OCI-LY7 (cell line): ENCODE measurements around the gene SLC34A2. TPM values are rescaled to one million over a fixed set of nuclear protein-coding genes. Genes with fewer than 3 reads are reported as not detected.

ENCODE experiments used
- BruUV-seq: library from RNA; stranded (reverse); fragments of 400-500 nt; replicated peaks from 2 replicates; lab custom pipeline; 2021; lab: Mats Ljungman, UMichigan
- CTCF ChIA-PET: fragments of 300-600 bp; sonication (Branson Sonifier 250); formaldehyde crosslinking; loops from one replicate; lab custom pipeline; 2022; ENCODE audit warnings: antibody characterized with exemption; ENCODE audit not compliant: unreplicated experiment; lab: Charles Lee
- POLR2A ChIA-PET: fragments of 300-600 bp; sonication (Branson Sonifier 250); formaldehyde crosslinking; loops from one replicate; lab custom pipeline; 2022; ENCODE audit warnings: antibody characterized with exemption; lab: Charles Lee
- DNase-seq: peaks from one replicate; pipeline ENCODE4 v3.0.0-alpha.2; 2015; ENCODE audit warnings: low spot score
- H2AFZ ChIP-seq: fragments of 200-600 bp; sonication (generic), shearing (Covaris generic); 2 replicates; pipeline ENCODE4 v1.6.1; 2014; ENCODE audit warnings: mild to moderate bottlenecking, antibody characterized with exemption, low read length, moderate library complexity
- H3K27ac ChIP-seq: fragments of 200-600 bp; sonication (generic); 2 replicates; pipeline ENCODE4 v1.5.1; 2014; ENCODE audit warnings: mixed run types, low read depth, mild to moderate bottlenecking, moderate library complexity, low read length, inconsistent platforms; ENCODE audit not compliant: poor library complexity, severe bottlenecking
- H3K36me3 ChIP-seq: fragments of 200-600 bp; sonication (generic); 2 replicates; pipeline ENCODE4 v1.6.1; 2014; ENCODE audit warnings: mild to moderate bottlenecking, antibody characterized with exemption, low read length, moderate library complexity, mixed read lengths; ENCODE audit not compliant: insufficient read depth
- H3K4me1 ChIP-seq: fragments of 200-600 bp; sonication (generic); 2 replicates; pipeline ENCODE4 v1.5.1; 2014; ENCODE audit warnings: mild to moderate bottlenecking, low read length; ENCODE audit not compliant: insufficient read depth, poor library complexity, severe bottlenecking
- H3K4me2 ChIP-seq: fragments of 200-600 bp; sonication (generic); 2 replicates; pipeline ENCODE4 v1.6.1; 2014; ENCODE audit warnings: mild to moderate bottlenecking, low read length
- H3K4me3 ChIP-seq: fragments of 200-600 bp; sonication (generic); 2 replicates; pipeline ENCODE4 v1.5.1; 2014; ENCODE audit warnings: mild to moderate bottlenecking, low read depth, low read length; ENCODE audit not compliant: poor library complexity, severe bottlenecking
- H3K79me2 ChIP-seq: fragments of 200-600 bp; sonication (generic); 2 replicates; pipeline ENCODE4 v1.6.1; 2016; ENCODE audit warnings: low read depth, mild to moderate bottlenecking, low read length, moderate library complexity, mixed read lengths; ENCODE audit not compliant: insufficient read depth
- H3K9me2 ChIP-seq: fragments of 200-600 bp; sonication (generic); 2 replicates; pipeline ENCODE4 v1.6.1; 2016; ENCODE audit warnings: mild to moderate bottlenecking, low read length, mixed read lengths; ENCODE audit not compliant: insufficient read depth
- H3K9me3 ChIP-seq: fragments of 200-600 bp; sonication (generic); 2 replicates; pipeline ENCODE4 v1.6.1; 2014; ENCODE audit warnings: mild to moderate bottlenecking, mixed run types, low read length, mixed read lengths
- H4K20me1 ChIP-seq: fragments of 200-600 bp; sonication (generic); 2 replicates; pipeline ENCODE4 v1.6.1; 2014; ENCODE audit warnings: mild to moderate bottlenecking, antibody characterized with exemption, low read length, moderate library complexity, mixed read lengths; ENCODE audit not compliant: insufficient read depth
- CTCF ChIP-seq: fragments of 200-600 bp; sonication (generic); conservative IDR thresholded peaks from 2 replicates; pipeline ENCODE4 v1.5.1; 2014; ENCODE audit warnings: mild to moderate bottlenecking, antibody characterized with exemption, low read length, moderate library complexity, mixed read lengths
- EZH2phosphoT487 ChIP-seq: fragments of 200-600 bp; sonication (generic); IDR thresholded peaks from 2 replicates; pipeline ENCODE4 v1.6.1; 2018; ENCODE audit warnings: low read depth, borderline replicate concordance, mild to moderate bottlenecking, mixed run types, antibody characterized with exemption, low read length, moderate library complexity, mixed read lengths
- intact Hi-C: fragments of 100-400 bp; cut with micrococcal nuclease; formaldehyde crosslinking; loops from one replicate; pipeline ENCODE4 v1.10.0; 2022; ENCODE audit not compliant: unreplicated experiment
- small RNA-seq: library from RNA; depleted of rRNA; stranded (forward); fragments of <200 nt; gene quantifications from one replicate; pipeline ENCODE3, GENCODE V24; 2014
- total RNA-seq, 2 experiments: library from RNA; depleted of rRNA in 1 of 2; stranded (reverse); fragments of >200 nt in 1 of 2; shearing (Covaris generic) in 1 of 2; gene quantifications; 2 replicates each; pipeline ENCODE4 v1.2.3, GENCODE V29; 2014 to 2022

The SLC34A2 gene
- total RNA-seq, 2 experiments from 2014 or later = not detected

DNA sequence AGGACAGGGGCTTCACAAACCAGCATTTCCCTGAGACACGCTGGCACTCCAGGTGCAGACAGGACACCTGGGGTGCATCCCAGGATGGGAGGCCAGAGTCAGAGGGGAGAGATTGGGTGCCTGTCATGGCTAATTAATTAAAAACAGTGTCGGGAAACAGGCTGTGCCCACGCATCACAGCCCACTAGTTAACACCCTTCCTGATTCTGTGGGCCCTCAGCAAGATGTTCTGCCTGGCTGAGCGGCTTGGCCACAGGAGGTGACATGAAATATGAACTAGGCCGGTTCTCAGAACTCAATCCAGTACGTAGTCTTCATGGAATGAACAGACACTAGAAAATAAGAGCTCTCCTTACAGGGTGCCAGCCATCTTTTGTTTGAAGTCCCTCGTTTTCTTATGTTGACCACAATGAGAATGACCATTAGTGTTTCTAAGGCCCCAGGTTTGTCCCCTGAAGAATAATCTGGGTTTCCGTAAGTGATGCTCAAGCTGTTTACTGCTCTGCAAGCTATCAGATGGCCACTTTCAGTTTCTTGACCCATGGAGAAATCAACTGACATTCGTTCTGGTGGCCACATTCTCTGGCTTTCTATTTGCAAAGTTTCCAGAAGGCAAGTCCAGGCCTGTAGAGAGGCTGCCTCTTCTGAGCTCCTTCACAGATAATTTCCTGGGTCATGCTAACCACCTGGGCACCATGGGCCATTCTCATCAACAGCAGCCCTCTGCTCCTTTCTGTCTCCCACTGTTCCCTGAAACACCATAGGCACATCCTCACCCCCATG is 72.3 kb downstream of the SLC34A2 start:
- Histone ChIP-seq H3K36me3 (no peaks in the 10 kb centered on the region), H2AFZ (no peak overlapping the region), H3K27ac (no peak overlapping the region), H3K9me3 (no peaks in the 10 kb centered on the region), H3K4me1 (no peaks in the 10 kb centered on the region), H4K20me1 (no peaks in the 10 kb centered on the region), H3K4me2 (no peak overlapping the region), H3K9me2 (no peaks in the 10 kb centered on the region), H3K79me2 (no peaks in the 10 kb centered on the region), H3K4me3 (no peak overlapping the region)
- ChIA-PET POLR2A (no interaction called here), CTCF (no interaction called here)
- BruUV-seq = no TSS peak
- intact Hi-C loops = no loop called here
- TF ChIP-seq CTCF (no peak), EZH2phosphoT487 (no peak)
- DNase-seq = no peak

Small RNA genes lying within 50 kb of the gene (small RNA-seq; reads per million reads assigned to genes)
- gene AC092436.3 = not detected
- not detected for gene MTND4LP22
- not detected for gene RPS29P11

Other genes starting within 250 kb of the SLC34A2 start
- gene SEL1L3, start 207.1 kb downstream of the SLC34A2 start, total RNA-seq (2014; rRNA removed; shearing (Covaris generic)) = 173 and 180 TPM in 2 replicates
- 301 and 313 TPM in 2 replicates for gene SEL1L3, start 207.1 kb downstream of the SLC34A2 start, total RNA-seq (2022)